Activated CD4-positive, alpha-beta T cell treated with anti-CD3 and anti-CD28 coated beads for 36 hours (primary cell): ENCODE results near the gene FUT2. TPM values are rescaled to one million over a fixed set of nuclear protein-coding genes. Genes with fewer than 3 reads are reported as not detected.
"Not testable (repeated sequence)": the region's sequence is repeated elsewhere in the genome, so short reads cannot be mapped to it uniquely, and the experiment has no call there.

Experiments used
- ATAC-seq: fragments of 200-7000 bp; cut with Tn5 transposase; one replicate; pipeline ENCODE4 v1.10.0; 2021; ENCODE audit warnings: mild to moderate bottlenecking, moderate library complexity
- CTCF ChIA-PET: fragments of 350-600 bp; sonication (Branson Sonifier 250); formaldehyde crosslinking; loops from one replicate; lab custom pipeline; 2021; ENCODE audit warnings: antibody characterized with exemption; lab: Charles Lee
- POLR2A ChIA-PET: fragments of 350-600 bp; sonication (Branson Sonifier 250); formaldehyde crosslinking; loops from one replicate; lab custom pipeline; 2021; ENCODE audit warnings: antibody characterized with exemption, inconsistent platforms; lab: Charles Lee
- DNase-seq: peaks from one replicate; pipeline ENCODE4 v3.0.0-alpha.2; 2020
- H3K27ac Mint-ChIP-seq: one replicate; pipeline ENCODE4 v1.8.0; 2021; ENCODE audit warnings: mixed read lengths
- H3K27me3 Mint-ChIP-seq: one replicate; pipeline ENCODE4 v1.8.0; 2021; ENCODE audit warnings: mixed read lengths
- H3K36me3 Mint-ChIP-seq: one replicate; pipeline ENCODE4 v1.8.0; 2021; ENCODE audit warnings: low read depth, mixed read lengths
- H3K4me1 Mint-ChIP-seq: one replicate; pipeline ENCODE4 v1.8.0; 2021; ENCODE audit warnings: mixed read lengths
- H3K4me3 Mint-ChIP-seq: one replicate; pipeline ENCODE4 v1.8.0; 2021; ENCODE audit warnings: mild to moderate bottlenecking, moderate library complexity, mixed read lengths
- H3K9me3 Mint-ChIP-seq: one replicate; pipeline ENCODE4 v1.8.0; 2021; ENCODE audit warnings: low read depth, mixed read lengths
- intact Hi-C, 2 experiments: fragments of 100-400 bp; cut with DNase I in 1 of 2; cut with micrococcal nuclease in 1 of 2; formaldehyde crosslinking; loops; one replicate each; pipeline versions ENCODE4 v1.14.2 to v1.15.1; 2022 to 2024; cut with DNase I, micrococcal nuclease
- total RNA-seq, 2 experiments: library from RNA; stranded (reverse); gene quantifications; one replicate each; pipeline ENCODE4 v1.2.3, GENCODE V29; 2021

FUT2 gene
- total RNA-seq, 2 experiments from 2014 or later = not detected

DNA sequence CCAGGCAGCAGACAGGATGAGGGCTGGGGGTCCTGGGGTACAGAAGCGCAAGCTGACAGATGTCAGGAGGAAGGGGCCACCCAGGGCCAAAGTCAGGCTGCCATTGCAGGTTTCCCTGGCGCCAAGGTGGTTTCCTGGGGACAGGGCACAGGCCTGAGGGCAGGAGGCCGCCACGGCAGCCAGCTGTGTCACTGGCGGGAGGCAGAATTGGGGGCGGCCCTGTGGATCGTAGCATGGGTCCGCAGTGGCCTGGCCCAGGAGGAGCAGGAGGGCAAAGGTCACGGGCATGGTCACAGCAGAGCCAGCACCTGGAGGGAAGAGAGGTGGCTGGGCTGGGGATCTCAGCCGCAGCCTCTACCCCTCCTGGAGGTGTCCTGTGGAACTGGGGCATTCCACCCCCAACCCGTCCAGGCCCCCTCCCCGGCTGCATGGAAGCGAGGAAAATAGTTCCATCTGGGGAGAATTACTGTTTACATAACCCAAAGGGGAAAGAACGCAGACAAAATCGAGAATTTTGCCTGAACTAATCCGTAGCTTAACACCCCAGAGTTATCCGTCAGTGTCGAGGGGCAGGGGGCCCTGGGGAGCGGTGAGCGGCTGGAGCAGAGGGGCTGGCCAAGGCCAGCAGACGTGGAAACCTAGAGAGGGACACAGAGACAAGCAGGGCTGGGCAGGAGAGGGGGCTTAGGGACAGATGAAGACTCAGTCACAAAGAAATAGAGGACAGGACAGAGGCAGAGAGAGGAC, 24.9 kb upstream of the FUT2 start:
- Mint-ChIP-seq H3K4me3 (no peak overlapping the region), H3K27me3 (no peaks in the 10 kb centered on the region), H3K4me1 (peaks cover 7% of the 10 kb centered on the region), H3K27ac (no peak overlapping the region), H3K9me3 (peaks cover 5% of the 10 kb centered on the region), H3K36me3 (no peaks in the 10 kb centered on the region)
- intact Hi-C loops = no loop called here
- no peak for DNase-seq
- ChIA-PET POLR2A (no interaction called here), CTCF (no interaction called here)
- ATAC-seq = no peak

DNA sequence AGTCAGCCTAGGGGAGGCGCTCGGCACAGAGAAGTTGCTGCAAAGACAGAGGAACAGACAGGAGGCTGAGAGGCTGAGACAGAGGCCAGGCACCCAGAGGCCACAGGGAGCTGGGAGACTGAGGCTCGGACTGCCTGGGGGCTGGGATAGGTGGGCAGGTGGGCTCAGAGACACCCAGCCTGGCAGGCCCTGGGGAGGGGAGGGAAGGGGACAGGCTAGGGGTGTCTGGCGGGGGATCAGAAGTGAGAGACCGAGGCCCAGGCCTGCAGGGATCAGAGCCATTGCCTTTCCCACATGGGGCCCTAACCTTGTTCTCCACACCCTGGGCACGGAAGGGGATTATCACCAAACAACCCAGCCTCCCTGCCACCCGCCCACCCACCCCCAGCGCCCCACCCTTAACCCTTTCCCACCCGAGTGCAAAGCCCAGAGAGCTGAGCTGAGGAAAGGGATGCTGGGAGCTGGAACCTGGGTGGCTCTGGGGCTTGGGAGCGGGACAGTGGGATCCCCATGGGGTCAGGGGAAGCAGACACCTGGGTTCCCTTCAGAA, 24.2 kb upstream of the FUT2 start:
- Mint-ChIP-seq H3K36me3 (no peaks in the 10 kb centered on the region), H3K27me3 (no peaks in the 10 kb centered on the region), H3K9me3 (peaks cover 5% of the 10 kb centered on the region), H3K4me1 (peaks cover 7% of the 10 kb centered on the region), H3K27ac (no peak overlapping the region), H3K4me3 (no peak overlapping the region)
- ATAC-seq = no peak
- CTCF ChIA-PET = no interaction called here
- no peak for DNase-seq
- POLR2A ChIA-PET = no interaction called here
- intact Hi-C loops = no loop called here

DNA sequence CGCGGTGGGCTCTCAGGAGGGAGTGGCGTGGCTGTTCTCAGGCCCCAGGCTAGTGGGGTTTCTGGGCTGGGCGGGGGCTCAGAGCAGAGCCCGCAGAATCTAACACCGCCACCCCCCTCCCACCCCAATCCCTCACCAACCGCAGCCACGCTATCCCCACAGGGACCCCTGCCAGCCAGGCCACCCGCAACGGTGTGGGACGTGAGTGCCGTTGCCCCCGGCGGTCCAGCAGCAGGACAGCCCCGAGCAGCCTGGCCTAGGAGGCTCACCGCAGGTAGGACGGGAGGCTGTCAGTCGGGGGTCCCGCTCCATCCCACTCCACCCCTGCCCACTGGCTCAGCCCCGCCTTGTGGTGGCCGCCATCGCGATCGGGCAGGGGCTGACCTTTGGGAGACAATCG, 22.8 kb upstream of the FUT2 start, which contains the start of gene NTN5:
NTN5 (minus strand) TSS at position 24 of the 400 bp plus-strand sequence. CDS start 2,031 bp downstream, outside the sequence.
- Mint-ChIP-seq H3K36me3 (no peaks in the 10 kb centered on the region), H3K4me1 (peaks cover 7% of the 10 kb centered on the region), H3K27ac (no peak within 1 kb of the TSS), H3K9me3 (peaks cover 5% of the 10 kb centered on the region), H3K4me3 (no peak within 1 kb of the TSS), H3K27me3 (no peaks in the 10 kb centered on the region)
- no peak for ATAC-seq
- CTCF ChIA-PET = no interaction called here
- DNase-seq = no peak
- POLR2A ChIA-PET = no interaction called here
- intact Hi-C loops = no loop called here

DNA sequence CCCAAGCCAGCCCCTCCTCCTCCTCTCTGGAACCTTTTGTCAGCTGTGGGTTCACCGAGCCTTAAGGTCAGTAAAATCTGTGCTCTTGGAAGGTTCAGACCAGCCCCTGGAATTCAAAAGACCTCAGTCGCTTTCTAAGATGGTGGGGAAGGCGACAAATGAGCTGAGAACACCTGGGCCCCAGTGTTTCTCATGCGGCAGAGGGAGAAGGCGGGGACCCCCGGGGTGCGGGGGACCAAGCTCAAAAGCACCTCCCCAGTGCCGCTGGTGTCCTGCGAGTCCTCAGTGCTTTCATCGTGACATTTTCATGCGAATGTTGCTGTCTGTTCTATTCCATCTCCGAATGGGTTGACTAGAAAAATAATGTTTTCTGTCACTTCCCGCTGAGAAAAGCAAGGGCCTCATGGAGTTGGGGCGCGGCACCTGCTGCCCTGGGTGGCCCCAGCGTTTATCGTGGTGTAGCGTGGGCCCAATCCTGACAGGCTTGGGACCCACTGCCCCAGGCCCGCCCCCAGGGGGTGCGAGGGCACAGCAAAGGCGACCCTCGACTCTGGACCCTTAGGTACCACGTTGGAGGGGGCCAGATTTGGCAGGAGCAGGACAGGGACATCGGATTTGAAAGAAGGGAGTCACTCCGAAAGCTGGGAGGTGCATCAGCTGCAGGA, 22.2 kb upstream of the FUT2 start:
- Mint-ChIP-seq H3K27me3 (no peaks in the 10 kb centered on the region), H3K4me1 (peaks cover 7% of the 10 kb centered on the region), H3K27ac (no peak overlapping the region), H3K9me3 (peaks cover 5% of the 10 kb centered on the region), H3K36me3 (no peaks in the 10 kb centered on the region), H3K4me3 (no peak overlapping the region)
- no peak for ATAC-seq
- DNase-seq = no peak
- intact Hi-C loops = loop anchor here in 1 of 2 experiments (2.0 kb wide), 1 partner anchor 27 kb away; the partner anchor contains the start of gene CA11
- CTCF ChIA-PET = interaction anchor here (0.7 to 2.6 kb wide), 3 partner anchors 40 to 257 kb away, joined by 5 to 14 read pairs (median 9); no protein-coding TSS in a partner anchor
- POLR2A ChIA-PET = no interaction called here

DNA sequence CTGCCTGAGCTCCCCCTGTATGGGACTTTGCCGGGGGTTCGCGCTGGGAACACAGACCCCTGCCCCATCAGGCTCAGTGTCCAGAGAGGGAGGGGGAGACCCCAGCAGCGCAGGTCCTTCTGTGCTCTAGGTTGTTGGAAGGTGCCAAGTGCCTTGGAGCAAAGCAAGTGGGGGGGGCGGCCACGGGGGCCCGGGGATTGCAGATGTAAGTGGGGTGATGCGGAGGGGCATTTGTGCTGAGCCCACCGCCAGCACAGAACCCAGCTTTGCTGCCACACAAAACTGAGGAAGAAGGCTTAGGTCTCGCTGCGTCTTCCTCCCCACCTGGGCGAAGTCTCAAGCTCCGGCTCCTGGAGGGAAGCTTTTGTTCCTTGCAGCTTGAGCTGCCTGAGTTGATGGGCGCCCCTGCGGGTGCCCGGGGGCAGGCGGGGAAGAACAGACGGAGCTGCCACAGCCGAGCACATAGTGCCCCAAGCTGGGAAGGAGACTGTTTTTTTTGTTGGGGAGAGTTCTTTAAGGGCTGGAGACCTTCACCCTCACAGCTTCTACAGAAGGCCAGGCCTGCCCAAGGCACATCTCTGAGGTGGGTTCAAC, 21.5 kb upstream of the FUT2 start:
- CTCF ChIA-PET = interaction anchor here (0.7 to 2.6 kb wide), 11 partner anchors 10 to 311 kb away, joined by 3 to 14 read pairs (median 4); partner anchors contain the start of genes CA11, FUT2, SYNGR4 and TMEM143

DNA sequence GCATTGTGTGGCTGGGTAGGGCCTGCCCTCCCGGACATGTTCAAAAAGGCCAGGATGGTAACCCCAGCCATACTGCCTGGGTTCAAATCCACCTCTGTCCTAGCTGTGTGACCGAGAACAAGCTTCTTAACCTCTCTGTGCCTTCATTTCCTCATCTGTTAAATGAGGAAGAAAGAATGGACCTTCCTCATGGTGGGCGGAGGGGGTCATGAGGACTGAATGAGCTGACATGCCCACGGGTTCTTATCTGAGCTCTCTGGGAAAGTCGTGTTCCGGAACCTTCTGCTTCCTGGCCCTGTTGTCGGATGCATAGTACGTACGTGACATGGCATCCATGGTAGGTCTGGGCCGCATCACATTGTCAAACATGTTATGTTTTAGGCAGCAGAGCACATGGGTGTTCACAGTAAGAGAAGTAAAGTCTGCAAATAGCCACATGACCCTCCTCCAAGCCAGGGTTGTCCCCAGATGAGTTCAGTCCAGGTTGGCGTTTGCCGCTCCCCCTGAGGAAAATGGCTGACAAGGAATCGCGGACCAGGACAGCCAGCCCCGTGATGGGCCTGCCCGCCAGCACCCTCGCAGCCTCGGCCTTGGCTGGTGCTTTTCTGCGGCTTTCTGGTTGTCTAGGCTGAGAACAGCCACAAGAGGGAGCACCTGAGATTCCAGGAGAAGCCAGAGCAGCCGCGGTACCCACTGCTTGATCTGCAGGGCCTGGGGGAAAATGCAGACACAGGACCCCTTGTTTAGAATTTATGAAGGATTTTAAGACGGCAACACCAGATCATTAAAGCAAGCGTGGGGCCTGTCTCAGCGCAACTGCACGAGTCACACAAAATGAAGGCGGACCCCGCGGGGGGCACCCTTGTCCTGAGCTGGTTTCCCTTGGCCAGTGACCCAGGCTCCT, 20.6 kb upstream of the FUT2 start:
- Mint-ChIP-seq H3K9me3 (no peaks in the 10 kb centered on the region), H3K27ac (no peak overlapping the region), H3K4me1 (peaks cover 7% of the 10 kb centered on the region), H3K27me3 (no peaks in the 10 kb centered on the region), H3K4me3 (no peak overlapping the region), H3K36me3 (no peaks in the 10 kb centered on the region)
- ChIA-PET CTCF (interaction anchor here (0.6 to 2.6 kb wide), 20 partner anchors 9 to 490 kb away, joined by 3 to 14 read pairs (median 4); partner anchors contain the start of genes CA11, FUT2, SYNGR4 and TMEM143), POLR2A (interaction anchor here (0.6 kb wide), 1 partner anchor 35 kb away, joined by 8 read pairs; no protein-coding TSS in a partner anchor)
- peak; percentile 86 for DNase-seq
- intact Hi-C loops = loop anchor here (1.0 to 5.0 kb wide), 4 partner anchors 28 to 160 kb away; partner anchors contain the start of gene CA11 (in 2 of the 2)
- peak; percentile 97 for ATAC-seq

More for the DNA sequence above, 21.5 kb upstream of the FUT2 start:
- Mint-ChIP-seq H3K27me3 (no peaks in the 10 kb centered on the region), H3K4me3 (no peak overlapping the region), H3K9me3 (peaks cover 5% of the 10 kb centered on the region), H3K27ac (no peak overlapping the region), H3K4me1 (peaks cover 7% of the 10 kb centered on the region), H3K36me3 (no peaks in the 10 kb centered on the region)
- no peak for ATAC-seq
- intact Hi-C loops = loop anchor here in 1 of 2 experiments (2.0 kb wide), 1 partner anchor 28 kb away; the partner anchor contains the start of gene CA11
- POLR2A ChIA-PET = no interaction called here
- DNase-seq = no peak

DNA sequence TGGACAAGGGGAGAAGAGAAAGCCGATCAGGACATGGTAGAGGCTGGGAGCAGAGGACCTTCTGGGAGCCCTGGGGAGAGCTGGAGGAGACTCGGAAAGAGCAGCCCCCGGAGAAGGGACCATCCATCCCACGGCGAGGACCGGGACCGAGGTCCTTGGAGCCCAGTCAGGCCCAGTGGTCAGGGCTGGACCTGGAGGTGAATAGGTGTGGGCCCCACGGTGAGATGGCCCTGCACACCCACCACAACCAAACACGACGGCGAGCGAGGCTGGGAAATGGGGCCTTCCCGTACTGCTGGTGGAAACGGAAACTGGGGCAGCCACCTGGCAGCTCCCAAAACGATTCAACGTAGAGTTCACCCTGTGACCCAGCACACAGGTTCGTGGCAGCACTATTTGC, 19.3 kb upstream of the FUT2 start:
- H3K4me1 Mint-ChIP-seq = peaks cover 7% of the 10 kb centered on the region
- POLR2A ChIA-PET = no interaction called here
- CTCF ChIA-PET = interaction anchor here (0.7 to 1.8 kb wide), 5 partner anchors 19 to 56 kb away, joined by 3 to 8 read pairs (median 5); no protein-coding TSS in a partner anchor
- H3K36me3 Mint-ChIP-seq = no peaks in the 10 kb centered on the region
- no peak overlapping the region for H3K27ac Mint-ChIP-seq
- no peak overlapping the region for H3K4me3 Mint-ChIP-seq
- H3K9me3 Mint-ChIP-seq = no peaks in the 10 kb centered on the region
- H3K27me3 Mint-ChIP-seq = no peaks in the 10 kb centered on the region
- intact Hi-C loops = loop anchor here in 1 of 2 experiments (5.0 kb wide), 1 partner anchor 106 kb away; no protein-coding TSS in a partner anchor
- ATAC-seq (no peak), DNase-seq (no peak)

DNA sequence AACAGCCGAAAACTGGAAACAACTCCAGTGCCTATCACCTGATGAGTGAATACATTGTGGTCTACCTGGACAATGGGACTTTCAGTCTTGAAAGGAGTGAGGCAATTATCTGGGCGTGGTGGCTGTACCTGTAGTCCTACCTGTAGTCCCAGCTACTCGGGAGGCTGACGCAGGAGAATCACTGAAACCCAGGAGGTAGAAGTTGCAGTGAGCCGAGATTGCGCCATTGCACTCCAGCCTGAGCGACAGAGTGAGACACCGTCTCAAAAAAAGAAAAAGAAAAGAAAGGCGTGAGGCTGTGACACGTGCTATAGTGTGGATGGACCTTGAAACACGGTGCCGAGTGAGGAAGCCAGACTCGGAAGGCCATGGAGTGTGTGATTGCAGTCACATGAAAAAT, 18.9 kb upstream of the FUT2 start:
- peaks cover 7% of the 10 kb centered on the region for H3K4me1 Mint-ChIP-seq
- ChIA-PET POLR2A (no interaction called here), CTCF (interaction anchor here (0.7 to 1.8 kb wide), 4 partner anchors 20 to 48 kb away, joined by 3 to 8 read pairs (median 6); no protein-coding TSS in a partner anchor)
- no peak overlapping the region for H3K4me3 Mint-ChIP-seq
- no peak for DNase-seq
- no peaks in the 10 kb centered on the region for H3K36me3 Mint-ChIP-seq
- H3K27me3 Mint-ChIP-seq = no peaks in the 10 kb centered on the region
- H3K27ac Mint-ChIP-seq = no peak overlapping the region
- no peak for ATAC-seq
- H3K9me3 Mint-ChIP-seq = no peaks in the 10 kb centered on the region
- intact Hi-C loops = loop anchor here in 1 of 2 experiments (5.0 kb wide), 1 partner anchor 105 kb away; no protein-coding TSS in a partner anchor

DNA sequence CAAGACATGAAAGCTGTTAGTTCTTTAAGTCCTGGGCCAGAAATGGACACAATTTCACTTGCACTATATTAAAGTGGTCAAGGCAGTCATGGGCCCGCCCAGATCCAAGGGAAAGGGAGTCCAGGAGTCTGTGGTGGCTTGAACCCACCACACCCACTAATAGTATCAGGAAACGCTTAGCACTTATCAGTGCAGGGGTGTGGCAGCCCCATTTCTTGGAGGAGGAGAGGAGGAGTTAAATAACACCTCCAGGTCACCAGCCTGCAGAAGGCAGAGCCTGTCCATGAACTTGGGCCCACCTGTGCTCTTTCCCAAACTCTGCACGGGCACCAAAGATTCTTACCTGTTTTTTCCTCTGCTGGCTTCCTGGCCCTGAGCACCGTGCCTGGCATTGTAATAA, 17.6 kb upstream of the FUT2 start:
- Mint-ChIP-seq H3K4me3 (no peak overlapping the region), H3K36me3 (no peaks in the 10 kb centered on the region), H3K27ac (no peak overlapping the region), H3K27me3 (no peaks in the 10 kb centered on the region), H3K4me1 (peaks cover 7% of the 10 kb centered on the region), H3K9me3 (no peaks in the 10 kb centered on the region)
- ChIA-PET POLR2A (interaction anchor here (0.6 kb wide), 1 partner anchor 151 kb away, joined by 3 read pairs; no protein-coding TSS in a partner anchor), CTCF (interaction anchor here (0.9 to 1.2 kb wide), 2 partner anchors 10 to 15 kb away, joined by 4 to 5 read pairs; no protein-coding TSS in a partner anchor)
- intact Hi-C loops = loop anchor here in 1 of 2 experiments (5.0 kb wide), 1 partner anchor 104 kb away; no protein-coding TSS in a partner anchor
- DNase-seq (no peak), ATAC-seq (no peak)

DNA sequence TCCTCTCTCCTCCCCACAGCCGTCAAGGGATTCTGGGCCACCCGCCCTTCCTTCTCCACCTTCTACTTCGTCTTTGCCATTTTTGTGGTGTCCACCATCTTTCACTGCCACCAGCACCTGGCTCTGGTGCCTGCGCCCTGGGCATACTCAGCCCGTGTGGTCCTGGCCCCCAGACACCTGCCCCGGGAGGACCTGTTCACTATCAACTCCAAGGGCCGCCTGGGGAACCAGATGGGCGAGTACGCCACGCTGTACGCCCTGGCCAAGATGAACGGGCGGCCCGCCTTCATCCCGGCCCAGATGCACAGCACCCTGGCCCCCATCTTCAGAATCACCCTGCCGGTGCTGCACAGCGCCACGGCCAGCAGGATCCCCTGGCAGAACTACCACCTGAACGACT, 15.8 kb upstream of the FUT2 start:
- POLR2A ChIA-PET = not testable (repeated sequence)

More for the DNA sequence above, 15.8 kb upstream of the FUT2 start:
- CTCF ChIA-PET, ATAC-seq, H3K4me1 Mint-ChIP-seq, H3K4me3 Mint-ChIP-seq, intact Hi-C loops, H3K27ac Mint-ChIP-seq, H3K9me3 Mint-ChIP-seq, H3K27me3 Mint-ChIP-seq, H3K36me3 Mint-ChIP-seq, DNase-seq: not testable (repeated sequence)
